GM12872 (cell line): ENCODE data around the gene IPMK.

Experiments
- CTCF ChIP-seq: IDR thresholded peaks from 3 replicates; pipeline ENCODE4 v1.5.1; 2011; ENCODE audit warnings: low read depth, mild to moderate bottlenecking, low read length, moderate library complexity; ENCODE audit not compliant: insufficient read depth

The IPMK gene

GRCh38 chr10:58206251-58206650 lies 61.4 kb downstream of the IPMK start:
- no peak for TF ChIP-seq CTCF

GRCh38 chr10:58201704-58202103 lies 66.0 kb downstream of the IPMK start:
- no peak for TF ChIP-seq CTCF

GRCh38 chr10:58189269-58189668 lies 78.4 kb downstream of the IPMK start:
- TF ChIP-seq CTCF, result no peak

- TF ChIP-seq CTCF, result no peak
These were observed 83.5 kb downstream of the IPMK start for GRCh38 chr10:58184120-58184670.

- no peak for TF ChIP-seq CTCF
These were observed 87.0 kb downstream of the IPMK start for GRCh38 chr10:58180666-58181065.

GRCh38 chr10:58179238-58179637 lies 88.5 kb downstream of the IPMK start:
- no peak for TF ChIP-seq CTCF

GRCh38 chr10:58178811-58179210 lies 88.9 kb downstream of the IPMK start:
- no peak for TF ChIP-seq CTCF
